GM19351 (cell line): ENCODE data around the gene TYRO3.
A peak's percentile ranks its signal among the peaks of the same experiment; 100 is the strongest.

Experiments
- ATAC-seq: cut with Tn5 transposase; IDR thresholded peaks from one replicate; pipeline ENCODE4 v1.9.1; 2021; ENCODE audit warnings: mild to moderate bottlenecking, moderate library complexity; ENCODE audit not compliant: unreplicated experiment

TYRO3 gene

GRCh38 chr15:41558400-41559238 is at the start of gene TYRO3:
Gene TYRO3 (plus strand): TSS chr15:41559212. CDS start chr15:41559258, 46 bp downstream.
- ATAC-seq: no peak

GRCh38 chr15:41510728-41511127 is 48.3 kb upstream of the TYRO3 start:
- ATAC-seq: no peak

GRCh38 chr15:41511331-41511898 is 47.6 kb upstream of the TYRO3 start:
- ATAC-seq: no peak

GRCh38 chr15:41511899-41512369 is 47.1 kb upstream of the TYRO3 start:
- ATAC-seq: no peak

- no peak for ATAC-seq
Measured at GRCh38 chr15:41512512-41512939, 46.5 kb upstream of the TYRO3 start.

- no peak for ATAC-seq
Measured at GRCh38 chr15:41512940-41513505, 46.0 kb upstream of the TYRO3 start.

- no peak for ATAC-seq
Measured at GRCh38 chr15:41513506-41514227, 45.3 kb upstream of the TYRO3 start, which contains the start of gene LTK. Gene LTK (minus strand): TSS chr15:41513827. CDS start chr15:41513709, 118 bp downstream.

GRCh38 chr15:41517895-41518449 is 41.0 kb upstream of the TYRO3 start:
- ATAC-seq: no peak

GRCh38 chr15:41520636-41521035 is 38.4 kb upstream of the TYRO3 start:
- ATAC-seq: no peak

GRCh38 chr15:41521614-41522013 is 37.4 kb upstream of the TYRO3 start:
- no peak for ATAC-seq

- ATAC-seq: no peak
Measured at GRCh38 chr15:41523097-41523496, 35.9 kb upstream of the TYRO3 start.

GRCh38 chr15:41530363-41530956 is 28.6 kb upstream of the TYRO3 start:
- ATAC-seq: no peak

GRCh38 chr15:41535544-41535943 is 23.5 kb upstream of the TYRO3 start:
- no peak for ATAC-seq

GRCh38 chr15:41536866-41537265 is 22.1 kb upstream of the TYRO3 start:
- no peak for ATAC-seq

- peak; percentile 16 for ATAC-seq
Measured at GRCh38 chr15:41543521-41543870, 15.5 kb upstream of the TYRO3 start.

GRCh38 chr15:41544650-41545015 is 14.4 kb upstream of the TYRO3 start:
- ATAC-seq: no peak

GRCh38 chr15:41545218-41545617 is 13.8 kb upstream of the TYRO3 start:
- no peak for ATAC-seq

- ATAC-seq: no peak
Measured at GRCh38 chr15:41546851-41547786, 11.9 kb upstream of the TYRO3 start.

GRCh38 chr15:41550066-41550775 is 8.8 kb upstream of the TYRO3 start:
- ATAC-seq: no peak
